PC-3 (cell line): ENCODE data around the gene ASB18. TPM values are rescaled to one million over a fixed set of nuclear protein-coding genes. Genes with fewer than 3 reads are reported as not detected.
A peak's percentile ranks its signal among the peaks of the same experiment; 100 is the strongest.

Experiments used
- ATAC-seq: fragments of 200-7000 bp; cut with Tn5 transposase; 2 replicates; pipeline ENCODE4 v1.9.1; 2020; ENCODE audit warnings: mild to moderate bottlenecking, moderate library complexity
- BruUV-seq: library from RNA; stranded (reverse); fragments of 400-500 nt; replicated peaks from 2 replicates; lab custom pipeline; 2021; lab: Mats Ljungman, UMichigan
- CTCF ChIA-PET: fragments of 300-600 bp; sonication (Branson Sonifier 250); formaldehyde crosslinking; loops from one replicate; lab custom pipeline; 2022; ENCODE audit warnings: antibody characterized with exemption; lab: Charles Lee
- POLR2A ChIA-PET: fragments of 300-600 bp; sonication (Branson Sonifier 250); formaldehyde crosslinking; loops from one replicate; lab custom pipeline; 2022; ENCODE audit warnings: antibody characterized with exemption; ENCODE audit not compliant: unreplicated experiment; lab: Charles Lee
- DNase-seq: peaks from one replicate; pipeline ENCODE4 v3.0.0-alpha.2; 2015
- H2AFZ ChIP-seq: fragments of 300-600 bp; sonication (generic); 2 replicates; pipeline ENCODE4 v1.6.0; 2016; ENCODE audit warnings: antibody characterized with exemption, low read length
- H3F3A ChIP-seq: fragments of 300-600 bp; sonication (generic); one replicate; pipeline ENCODE4 v1.6.0; 2017; ENCODE audit warnings: antibody characterized with exemption, low read length, control low read depth, mild to moderate bottlenecking; ENCODE audit not compliant: unreplicated experiment
- H3K27ac ChIP-seq: fragments of 300-600 bp; sonication (generic); 2 replicates; pipeline ENCODE4 v1.5.1; 2016; ENCODE audit warnings: mild to moderate bottlenecking, low read length
- H3K27me3 ChIP-seq: fragments of 300-600 bp; sonication (generic); 2 replicates; pipeline ENCODE4 v1.6.1; 2016; ENCODE audit warnings: low read length, mixed read lengths
- H3K36me3 ChIP-seq: fragments of 300-600 bp; sonication (generic); 2 replicates; pipeline ENCODE4 v1.6.1; 2016; ENCODE audit warnings: low read depth, mixed run types, low read length, mixed read lengths
- H3K4me1 ChIP-seq: fragments of 300-600 bp; sonication (generic); 2 replicates; pipeline ENCODE4 v1.5.1; 2016; ENCODE audit warnings: low read length; ENCODE audit not compliant: insufficient read depth
- H3K4me2 ChIP-seq: fragments of 300-600 bp; sonication (generic); 2 replicates; pipeline ENCODE4 v1.6.0; 2016; ENCODE audit warnings: low read length
- H3K4me3 ChIP-seq: fragments of 300-600 bp; sonication (generic); 2 replicates; pipeline ENCODE4 v1.5.1; 2016; ENCODE audit warnings: mild to moderate bottlenecking, low read length, mixed read lengths
- H3K79me2 ChIP-seq: fragments of 300-600 bp; sonication (generic); 2 replicates; pipeline ENCODE4 v1.6.1; 2017; ENCODE audit warnings: low read length, mixed read lengths
- H3K9ac ChIP-seq: fragments of 300-600 bp; sonication (generic); 2 replicates; pipeline ENCODE4 v1.6.0; 2016; ENCODE audit warnings: mild to moderate bottlenecking, low read length
- H3K9me2 ChIP-seq: fragments of 300-600 bp; sonication (generic); replicated peaks from 2 replicates; pipeline ENCODE4 v1.6.1; 2016; ENCODE audit warnings: mixed run types, low read length, mixed read lengths
- H3K9me3 ChIP-seq: fragments of 300-600 bp; sonication (generic); 2 replicates; pipeline ENCODE4 v1.6.1; 2016; ENCODE audit warnings: low read length, mixed read lengths
- H4K20me1 ChIP-seq: fragments of 300-600 bp; sonication (generic); 2 replicates; pipeline ENCODE4 v1.6.1; 2016; ENCODE audit warnings: low read length, mixed read lengths
- CTCF ChIP-seq: fragments of 300-600 bp; sonication (generic); conservative IDR thresholded peaks from 2 replicates; pipeline ENCODE4 v1.5.1; 2017; ENCODE audit warnings: antibody characterized with exemption, low read depth, mild to moderate bottlenecking, low read length
- EZH2 ChIP-seq: fragments of 300-600 bp; sonication (generic); IDR thresholded peaks from one replicate; pipeline ENCODE4 v1.6.1; 2017; ENCODE audit warnings: antibody characterized with exemption, mild to moderate bottlenecking, low read length; ENCODE audit not compliant: unreplicated experiment
- EZH2phosphoT487 ChIP-seq: fragments of 300-600 bp; sonication (generic); IDR thresholded peaks from 2 replicates; pipeline ENCODE4 v1.6.1; 2018; ENCODE audit warnings: mild to moderate bottlenecking, antibody characterized with exemption, low read length, borderline replicate concordance
- intact Hi-C: fragments of 100-400 bp; cut with micrococcal nuclease; formaldehyde crosslinking; loops from 2 replicates; pipeline ENCODE4 v1.9.0; 2023
- total RNA-seq: library from RNA; depleted of rRNA; stranded (reverse); fragments of >200 nt; gene quantifications from 2 replicates; pipeline ENCODE4 v1.2.3, GENCODE V29; 2014

The ASB18 gene
- total RNA-seq, 1 experiment from 2014 or later = 0.15 TPM

GRCh38 chr2:236168110-236169080 is 95.8 kb downstream of the ASB18 start, which contains the start of gene GBX2:
Gene GBX2, minus strand, starts transcription at chr2:236168386. Its CDS starts 415 bp downstream, at chr2:236167971.
- Histone ChIP-seq H3K27me3 (no peaks in the 10 kb centered on the region), H3K79me2 (peaks cover 41% of the 10 kb centered on the region), H3K9me3 (no peaks in the 10 kb centered on the region), H4K20me1 (no peaks in the 10 kb centered on the region), H3K4me2 (peak within 1 kb of the TSS; percentile 99), H3F3A (no peaks in the 10 kb centered on the region), H2AFZ (peak within 1 kb of the TSS; percentile 92), H3K36me3 (no peaks in the 10 kb centered on the region), H3K27ac (no peak within 1 kb of the TSS), H3K9me2 (no peaks in the 10 kb centered on the region), H3K9ac (peak within 1 kb of the TSS; percentile 66), H3K4me1 (peaks cover 10% of the 10 kb centered on the region), H3K4me3 (peak within 1 kb of the TSS; percentile 91)
- BruUV-seq = no TSS peak
- ATAC-seq (peak; percentile 78), DNase-seq (peak; percentile 91)
- intact Hi-C loops = loop anchor here (5.0 kb wide), 1 partner anchor 121 kb away; no protein-coding TSS in a partner anchor
- ChIA-PET POLR2A (no interaction called here), CTCF (interaction anchor here (0.8 kb wide), 1 partner anchor 12 kb away, joined by 5 read pairs; no protein-coding TSS in a partner anchor)
- TF ChIP-seq EZH2 (no peak), CTCF (no peak), EZH2phosphoT487 (no peak)

DNA sequence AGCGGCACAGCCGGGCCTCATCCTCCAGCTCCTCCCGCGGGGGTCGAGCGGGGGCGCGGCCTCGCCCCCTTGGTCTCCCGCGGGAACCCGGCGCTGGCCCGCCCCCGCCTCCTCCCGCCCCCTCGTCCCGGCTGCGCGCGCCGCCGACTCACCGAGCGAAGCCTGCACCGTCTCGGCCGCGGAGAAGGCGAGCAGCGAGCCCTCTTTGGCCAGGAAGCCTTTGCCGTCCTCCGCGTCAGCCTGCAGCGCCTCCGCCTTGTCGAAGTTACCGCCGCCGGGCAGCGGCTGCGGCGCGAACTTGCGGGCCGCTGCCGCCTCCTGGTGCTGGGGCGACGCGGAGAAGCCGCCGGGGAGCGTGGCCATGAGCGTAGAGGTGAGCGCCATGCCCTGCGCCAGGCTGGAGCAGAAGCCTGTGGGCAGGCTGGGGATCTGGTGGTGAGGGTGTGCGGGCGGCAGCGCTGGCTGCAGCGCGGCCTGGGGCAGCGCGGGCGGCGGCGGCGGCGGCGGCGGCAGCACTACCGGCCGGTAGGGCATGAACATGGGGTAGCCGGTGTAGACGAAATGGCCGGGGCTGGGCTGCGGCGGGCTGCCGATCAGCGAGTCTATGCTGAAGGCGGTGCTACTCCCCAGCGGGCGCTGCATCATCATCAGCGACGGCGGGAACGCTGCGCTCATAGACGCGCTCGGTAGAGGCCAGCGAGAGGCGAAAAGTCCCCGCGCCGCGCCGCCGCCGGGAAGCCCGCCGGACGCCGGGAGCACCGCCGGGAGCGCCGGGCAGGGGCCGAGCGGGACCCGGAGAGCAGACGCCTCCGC is 96.7 kb downstream of the ASB18 start:
- peak; percentile 39 for ATAC-seq
- no peaks in the 10 kb centered on the region for H3K27me3 ChIP-seq
- POLR2A ChIA-PET = interaction anchor here (0.6 kb wide), 1 partner anchor 142 kb away, joined by 3 read pairs; no protein-coding TSS in a partner anchor
- H3K4me1 ChIP-seq = peaks cover 10% of the 10 kb centered on the region
- peak overlapping the region; percentile 99 for H3K4me2 ChIP-seq
- H3K79me2 ChIP-seq = peaks cover 41% of the 10 kb centered on the region
- H3K4me3 ChIP-seq = peak overlapping the region; percentile 91
- no peaks in the 10 kb centered on the region for H3K9me2 ChIP-seq
- CTCF ChIA-PET = interaction anchor here (0.8 kb wide), 1 partner anchor 13 kb away, joined by 5 read pairs; no protein-coding TSS in a partner anchor
- H3K36me3 ChIP-seq = no peaks in the 10 kb centered on the region
- no TSS peak for BruUV-seq
- intact Hi-C loops = loop anchor here (5.0 kb wide), 1 partner anchor 120 kb away; no protein-coding TSS in a partner anchor
- peak; percentile 54 for DNase-seq
- H2AFZ ChIP-seq = peak overlapping the region; percentile 92
- H3F3A ChIP-seq = no peaks in the 10 kb centered on the region
- peak overlapping the region; percentile 63 for H3K9ac ChIP-seq
- no peaks in the 10 kb centered on the region for H4K20me1 ChIP-seq
- TF ChIP-seq EZH2 = no peak
- TF ChIP-seq CTCF = 0 out of 2 replicates have a peak, but pooled peaks have one; percentile 18
- TF ChIP-seq EZH2phosphoT487 = no peak
- H3K27ac ChIP-seq = no peak overlapping the region
- no peaks in the 10 kb centered on the region for H3K9me3 ChIP-seq
